Nephron (organoid): ENCODE measurements around the gene CSNK2A1.

ENCODE experiments used
- H3K27ac Mint-ChIP-seq, 3 experiments: 2 replicates each; pipeline ENCODE4 v1.8.0; 2020; ENCODE audit warnings: mixed read lengths in 3 of 3, mild to moderate bottlenecking in 2 of 3, moderate library complexity in 1 of 3
- H3K27me3 Mint-ChIP-seq: 2 replicates; pipeline ENCODE4 v1.8.0; 2021; ENCODE audit warnings: low read depth, mild to moderate bottlenecking, moderate library complexity, mixed read lengths
- H3K36me3 Mint-ChIP-seq: 2 replicates; pipeline ENCODE4 v1.8.0; 2020; ENCODE audit warnings: low read depth, mixed read lengths
- H3K4me1 Mint-ChIP-seq: 2 replicates; pipeline ENCODE4 v1.8.0; 2020; ENCODE audit warnings: mixed read lengths
- H3K4me3 Mint-ChIP-seq, 3 experiments: 2 replicates each; pipeline ENCODE4 v1.8.0; 2020; ENCODE audit warnings: mild to moderate bottlenecking in 3 of 3, mixed read lengths in 3 of 3, moderate library complexity in 2 of 3
- H3K9me3 Mint-ChIP-seq: 2 replicates; pipeline ENCODE4 v1.8.0; 2020; ENCODE audit warnings: mixed read lengths
- CTCF ChIP-seq, 3 experiments: fragments of 200-600 bp; sonication (generic); IDR thresholded peaks; one replicate each; pipeline ENCODE4 v1.5.0; 2021; ENCODE audit warnings: antibody characterized with exemption in 3 of 3; ENCODE audit not compliant: unreplicated experiment in 3 of 3

CSNK2A1 gene

DNA sequence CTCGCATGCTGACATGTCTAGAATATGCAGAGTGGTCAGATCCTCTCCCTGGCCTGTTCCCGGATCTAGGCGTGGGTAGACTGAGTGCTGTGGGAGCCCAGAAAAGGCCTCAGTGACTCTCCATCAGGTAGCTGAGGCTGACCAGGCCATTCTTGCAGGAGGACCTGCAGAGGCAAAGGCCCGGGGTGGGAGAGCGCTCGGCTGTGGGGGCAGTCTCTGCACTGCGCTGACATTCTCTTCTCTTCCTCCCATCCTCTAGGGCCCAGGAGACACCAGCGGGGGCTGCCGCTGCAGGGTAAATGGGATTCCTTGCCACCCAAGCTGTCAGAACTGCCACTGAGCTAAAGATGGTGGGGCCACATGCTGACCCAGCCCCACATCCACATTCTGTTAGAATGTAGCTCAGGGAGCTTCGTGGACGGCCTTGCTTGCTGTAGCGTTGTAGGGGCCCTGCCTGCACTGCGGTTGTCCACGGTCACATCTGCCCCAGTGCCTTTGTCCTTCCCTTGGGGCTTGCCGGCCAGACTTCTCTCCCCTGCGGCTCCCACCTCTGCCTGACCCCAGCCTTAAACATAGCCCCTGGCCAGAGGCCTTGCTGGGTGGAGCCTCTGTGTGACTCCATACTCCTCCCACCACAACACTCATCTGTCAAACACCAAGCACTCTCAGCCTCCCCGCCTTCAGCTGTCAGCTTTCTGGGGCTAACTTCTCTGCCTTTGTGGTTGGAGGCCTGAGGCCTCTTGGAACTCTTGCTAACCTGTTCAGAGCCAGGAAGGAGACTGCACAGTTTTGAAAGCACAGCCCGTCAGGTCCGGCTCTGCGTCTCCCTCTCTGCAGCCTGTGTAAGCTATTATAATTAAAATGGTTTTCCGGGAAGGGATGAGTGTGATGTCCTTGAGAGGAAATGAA lies 113.2 kb downstream of the CSNK2A1 start:
- Mint-ChIP-seq H3K4me3 (no peak overlapping the region), H3K27me3 (no peaks in the 10 kb centered on the region), H3K36me3 (peaks cover 30% of the 10 kb centered on the region), H3K9me3 (no peaks in the 10 kb centered on the region), H3K27ac (no peak overlapping the region), H3K4me1 (peaks cover 20% of the 10 kb centered on the region)
- TF ChIP-seq CTCF (IDR thresholded peaks at IDR 0.05; ENCODE audit: unreplicated experiment in 3 of 3): no peak

GRCh38 chr20:428658-429200 lies 114.9 kb downstream of the CSNK2A1 start:
- Mint-ChIP-seq H3K27ac (no peak overlapping the region), H3K4me1 (peaks cover 14% of the 10 kb centered on the region), H3K4me3 (no peak overlapping the region), H3K36me3 (peaks cover 40% of the 10 kb centered on the region), H3K27me3 (no peaks in the 10 kb centered on the region), H3K9me3 (no peaks in the 10 kb centered on the region)
- no peak for TF ChIP-seq CTCF (IDR thresholded peaks at IDR 0.05; ENCODE audit: unreplicated experiment in 3 of 3)

DNA sequence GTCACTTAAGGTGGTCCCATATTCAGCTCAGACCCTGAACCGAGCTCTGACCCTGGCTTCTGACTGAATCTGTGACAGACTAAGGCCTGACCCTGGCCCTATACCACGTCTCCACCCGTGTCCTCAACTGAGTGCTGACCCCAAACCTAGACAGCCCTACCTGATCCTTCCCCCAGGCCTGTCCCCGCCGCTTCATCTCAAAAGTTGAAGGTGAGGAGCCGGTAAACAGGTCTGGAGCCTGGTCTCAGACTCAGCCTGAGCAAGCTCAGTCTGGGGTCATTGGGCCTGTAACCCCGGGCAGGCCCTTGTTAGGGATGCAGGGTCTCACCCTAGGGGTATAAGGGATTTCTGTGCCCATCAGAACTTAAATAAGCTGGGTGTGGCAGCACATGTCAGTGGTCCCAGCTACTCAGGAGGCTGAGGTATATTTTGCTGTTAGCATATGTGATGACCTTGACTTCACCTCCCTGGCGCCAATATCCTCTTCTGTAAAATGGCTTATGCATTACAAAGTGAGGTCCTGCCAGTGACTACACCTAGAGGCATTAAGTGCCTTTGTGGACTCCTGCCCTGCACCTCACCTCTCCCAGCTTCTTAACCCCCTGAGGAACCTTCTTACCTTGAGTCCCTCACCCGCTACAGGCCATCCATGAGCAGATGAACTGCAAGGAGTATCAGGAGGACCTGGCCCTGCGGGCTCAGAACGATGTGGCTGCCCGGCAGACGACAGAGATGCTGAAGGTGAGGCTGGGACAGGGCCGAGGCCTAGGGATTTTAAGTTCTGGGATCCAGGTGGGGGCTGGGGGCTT lies 115.5 kb downstream of the CSNK2A1 start:
- peaks cover 41% of the 10 kb centered on the region for H3K36me3 Mint-ChIP-seq
- H3K27ac Mint-ChIP-seq: no peak overlapping the region
- H3K9me3 Mint-ChIP-seq: no peaks in the 10 kb centered on the region
- no peak overlapping the region for H3K4me3 Mint-ChIP-seq
- no peak for TF ChIP-seq CTCF (IDR thresholded peaks at IDR 0.05; ENCODE audit: unreplicated experiment in 3 of 3)
- H3K27me3 Mint-ChIP-seq: no peaks in the 10 kb centered on the region
- peaks cover 8% of the 10 kb centered on the region for H3K4me1 Mint-ChIP-seq

DNA sequence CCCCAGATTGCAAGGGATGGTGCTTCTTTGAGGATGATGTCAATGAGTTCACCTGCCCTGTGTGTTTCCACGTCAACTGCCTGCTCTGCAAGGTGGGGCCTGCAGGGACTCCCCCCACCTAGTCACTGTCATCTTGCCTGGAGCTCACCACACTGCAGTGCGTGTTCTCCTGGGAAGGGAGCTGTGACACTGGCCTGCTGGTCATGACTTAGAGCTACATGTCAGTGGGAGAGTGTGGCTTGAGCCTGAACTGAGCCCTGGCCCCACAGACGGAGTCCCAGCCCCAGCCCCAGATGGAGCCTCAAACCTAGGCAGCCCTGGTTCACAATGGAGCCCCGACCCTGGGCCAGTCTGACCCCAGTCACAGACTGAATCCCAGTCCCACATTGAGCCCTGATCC lies 116.2 kb downstream of the CSNK2A1 start:
- no peak overlapping the region for H3K27ac Mint-ChIP-seq

GRCh38 chr20:426566-426965 lies 117.0 kb downstream of the CSNK2A1 start:
- no peaks in the 10 kb centered on the region for H3K27me3 Mint-ChIP-seq
- H3K36me3 Mint-ChIP-seq: peaks cover 54% of the 10 kb centered on the region
- H3K4me3 Mint-ChIP-seq: no peak overlapping the region
- peaks cover 5% of the 10 kb centered on the region for H3K4me1 Mint-ChIP-seq
- no peaks in the 10 kb centered on the region for H3K9me3 Mint-ChIP-seq
- H3K27ac Mint-ChIP-seq: no peak overlapping the region
- no peak for TF ChIP-seq CTCF (IDR thresholded peaks at IDR 0.05; ENCODE audit: unreplicated experiment in 3 of 3)

More for the DNA sequence above, 116.2 kb downstream of the CSNK2A1 start:
- H3K9me3 Mint-ChIP-seq: no peaks in the 10 kb centered on the region
- H3K4me3 Mint-ChIP-seq: no peak overlapping the region
- no peak for TF ChIP-seq CTCF (IDR thresholded peaks at IDR 0.05; ENCODE audit: unreplicated experiment in 3 of 3)
- H3K4me1 Mint-ChIP-seq: peaks cover 7% of the 10 kb centered on the region
- H3K27me3 Mint-ChIP-seq: no peaks in the 10 kb centered on the region
- H3K36me3 Mint-ChIP-seq: peaks cover 46% of the 10 kb centered on the region
